ENCODE results near the gene FAM161B. TPM values are rescaled to one million over a fixed set of nuclear protein-coding genes. Genes with fewer than 3 reads are reported as not detected.

FAM161B gene, protein sequence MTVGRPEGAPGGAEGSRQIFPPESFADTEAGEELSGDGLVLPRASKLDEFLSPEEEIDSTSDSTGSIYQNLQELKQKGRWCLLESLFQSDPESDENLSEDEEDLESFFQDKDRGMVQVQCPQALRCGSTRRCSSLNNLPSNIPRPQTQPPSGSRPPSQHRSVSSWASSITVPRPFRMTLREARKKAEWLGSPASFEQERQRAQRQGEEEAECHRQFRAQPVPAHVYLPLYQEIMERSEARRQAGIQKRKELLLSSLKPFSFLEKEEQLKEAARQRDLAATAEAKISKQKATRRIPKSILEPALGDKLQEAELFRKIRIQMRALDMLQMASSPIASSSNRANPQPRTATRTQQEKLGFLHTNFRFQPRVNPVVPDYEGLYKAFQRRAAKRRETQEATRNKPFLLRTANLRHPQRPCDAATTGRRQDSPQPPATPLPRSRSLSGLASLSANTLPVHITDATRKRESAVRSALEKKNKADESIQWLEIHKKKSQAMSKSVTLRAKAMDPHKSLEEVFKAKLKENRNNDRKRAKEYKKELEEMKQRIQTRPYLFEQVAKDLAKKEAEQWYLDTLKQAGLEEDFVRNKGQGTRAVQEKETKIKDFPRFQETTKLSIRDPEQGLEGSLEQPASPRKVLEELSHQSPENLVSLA
- total RNA-seq = 1 to 10 TPM; 3.0 to 3.9 TPM
- polyA plus RNA-seq (ENCODE audit: insufficient read length in 6 of 6) = 10 to 100 TPM; 10.7 to 14.2 (median 13.7) TPM
- long read RNA-seq, donor 1, full-length matches to known transcripts = 2 of 2 reads
- long read RNA-seq, donor 1, partial matches to known transcripts = 0 of 2 reads
- long read RNA-seq, donor 1, other reads (novel, unspliced or antisense) = 0 of 2 reads
- long read RNA-seq, donor 2, partial matches to known transcripts = 5 of 5 reads
- long read RNA-seq, donor 2, other reads (novel, unspliced or antisense) = 0 of 5 reads
- long read RNA-seq, donor 3 = 0 reads
- long read RNA-seq, donor 4, partial matches to known transcripts = 1 of 1 reads
- long read RNA-seq, donor 4, other reads (novel, unspliced or antisense) = 0 of 1 reads
- long read RNA-seq, donor 5 = 0 reads
- long read RNA-seq, donor 6, full-length matches to known transcripts = 2 of 2 reads
- long read RNA-seq, donor 6, partial matches to known transcripts = 0 of 2 reads
- long read RNA-seq, donor 6, other reads (novel, unspliced or antisense) = 0 of 2 reads
- long read RNA-seq, donor 7, full-length matches to known transcripts = 2 of 2 reads
- long read RNA-seq, donor 7, partial matches to known transcripts = 0 of 2 reads
- long read RNA-seq, donor 7, other reads (novel, unspliced or antisense) = 0 of 2 reads
- long read RNA-seq, donor 8, full-length matches to known transcripts = 1 of 1 reads
- long read RNA-seq, donor 8, partial matches to known transcripts = 0 of 1 reads
- long read RNA-seq, donor 8, other reads (novel, unspliced or antisense) = 0 of 1 reads
- long read RNA-seq, donor 9 = 0 reads
- long read RNA-seq, donor 10, partial matches to known transcripts = 1 of 1 reads
- long read RNA-seq, donor 10, other reads (novel, unspliced or antisense) = 0 of 1 reads
- long read RNA-seq, donor 11 = 0 reads
- long read RNA-seq, donor 12 = 0 reads

DNA sequence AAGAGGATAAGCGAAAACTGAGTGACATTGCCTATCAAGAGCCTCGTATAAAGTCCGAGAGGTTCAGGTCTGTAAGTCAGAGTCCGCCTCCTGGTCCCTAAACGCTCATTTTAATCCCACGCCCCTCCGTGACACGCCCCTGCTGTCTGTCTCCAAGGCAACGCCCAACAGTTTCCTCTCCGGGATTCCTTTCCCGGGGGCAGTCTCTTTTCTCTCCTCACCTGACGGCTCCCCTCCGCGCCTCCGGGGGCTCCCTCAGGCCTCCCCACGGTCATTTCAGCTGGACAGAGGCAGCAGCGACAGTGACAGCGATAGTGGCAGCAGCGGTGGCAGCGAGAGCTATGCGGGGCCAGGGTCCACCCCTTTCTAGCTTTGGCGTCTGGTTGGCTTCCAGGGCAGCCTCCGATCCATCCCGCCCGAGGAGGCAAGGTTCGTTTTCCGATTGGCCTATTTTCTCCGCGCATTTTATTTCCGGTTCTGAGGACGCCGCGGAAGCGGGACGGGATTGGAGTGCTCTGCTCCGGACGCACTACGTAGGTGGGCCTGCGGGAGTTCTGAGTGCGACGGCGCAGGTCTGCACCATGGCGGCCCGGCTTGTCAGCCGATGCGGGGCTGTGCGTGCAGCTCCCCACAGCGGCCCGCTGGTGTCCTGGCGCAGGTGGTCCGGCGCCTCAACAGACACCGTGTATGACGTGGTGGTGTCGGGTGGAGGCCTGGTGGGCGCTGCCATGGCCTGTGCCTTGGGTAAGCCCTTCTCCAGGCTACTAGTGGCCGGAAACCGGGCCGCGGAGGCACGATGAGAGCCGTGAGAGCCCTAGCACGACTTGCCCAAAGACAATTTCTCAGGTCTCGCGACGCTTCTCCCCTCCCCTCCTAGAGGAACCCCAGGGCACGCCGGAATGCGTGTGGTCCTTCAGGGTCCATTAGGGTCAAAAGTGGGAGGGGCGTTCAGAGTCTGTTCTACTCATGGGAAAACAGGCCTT lies at the start of gene FAM161B, which contains the start of gene COQ6:
FAM161B (minus strand) TSS at position 343 of the 983 bp plus-strand sequence; CDS start at position 275, 68 bp downstream.
COQ6 (plus strand) TSS at position 551 of the 983 bp plus-strand sequence; CDS start at position 582, 31 bp downstream.
- TF ChIP-seq, protein P1, sequence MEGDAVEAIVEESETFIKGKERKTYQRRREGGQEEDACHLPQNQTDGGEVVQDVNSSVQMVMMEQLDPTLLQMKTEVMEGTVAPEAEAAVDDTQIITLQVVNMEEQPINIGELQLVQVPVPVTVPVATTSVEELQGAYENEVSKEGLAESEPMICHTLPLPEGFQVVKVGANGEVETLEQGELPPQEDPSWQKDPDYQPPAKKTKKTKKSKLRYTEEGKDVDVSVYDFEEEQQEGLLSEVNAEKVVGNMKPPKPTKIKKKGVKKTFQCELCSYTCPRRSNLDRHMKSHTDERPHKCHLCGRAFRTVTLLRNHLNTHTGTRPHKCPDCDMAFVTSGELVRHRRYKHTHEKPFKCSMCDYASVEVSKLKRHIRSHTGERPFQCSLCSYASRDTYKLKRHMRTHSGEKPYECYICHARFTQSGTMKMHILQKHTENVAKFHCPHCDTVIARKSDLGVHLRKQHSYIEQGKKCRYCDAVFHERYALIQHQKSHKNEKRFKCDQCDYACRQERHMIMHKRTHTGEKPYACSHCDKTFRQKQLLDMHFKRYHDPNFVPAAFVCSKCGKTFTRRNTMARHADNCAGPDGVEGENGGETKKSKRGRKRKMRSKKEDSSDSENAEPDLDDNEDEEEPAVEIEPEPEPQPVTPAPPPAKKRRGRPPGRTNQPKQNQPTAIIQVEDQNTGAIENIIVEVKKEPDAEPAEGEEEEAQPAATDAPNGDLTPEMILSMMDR (IDR thresholded peaks at IDR 0.05) = no peak
- Histone ChIP-seq H3K4me3 (peak within 1 kb of the TSS; percentile 54 to 82), H3K9me3 (no peaks in the 10 kb centered on the region), H3K27me3 (no peaks in the 10 kb centered on the region), H3K27ac (peak within 1 kb of the TSS; percentile 84 to 90), H3K4me1 (peaks cover 5 to 13% of the 10 kb centered on the region in 2 donors), H3K36me3 (peaks cover 0 to 21% of the 10 kb centered on the region in 2 donors)
- peak; percentile 94 to 98 (median 96) for DNase-seq
- peak; percentile 97 for ATAC-seq
- intact Hi-C loops (cut with DNase I) = no loop called here

DNA sequence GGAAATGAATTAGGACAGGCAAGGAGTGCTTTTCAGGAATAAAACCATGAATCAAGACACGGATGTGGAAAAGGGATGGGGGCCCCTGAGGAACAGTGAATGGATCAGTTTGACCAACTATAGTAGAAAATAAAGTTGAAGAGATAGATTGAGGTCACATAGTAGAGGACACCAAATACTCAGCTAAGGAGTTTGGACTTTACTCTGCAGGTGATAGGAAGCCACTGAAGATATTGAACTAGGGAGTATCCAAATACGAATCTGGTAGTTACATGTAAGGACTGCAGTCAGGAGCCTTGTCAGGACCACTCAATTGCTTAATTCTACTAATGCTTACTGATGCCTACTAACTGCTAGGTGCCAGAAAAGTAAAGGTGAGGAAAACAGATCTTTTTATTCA lies 48.8 kb upstream of the FAM161B start:
- Histone ChIP-seq H3K36me3 (peaks cover 0 to 23% of the 10 kb centered on the region in 2 donors), H3K4me3 (no peak overlapping the region), H3K27me3 (no peaks in the 10 kb centered on the region), H3K9me3 (no peaks in the 10 kb centered on the region), H3K4me1 (no peaks in the 10 kb centered on the region), H3K27ac (no peak overlapping the region)
- DNase-seq (no peak), ATAC-seq (no peak)
- intact Hi-C loops (cut with DNase I) = no loop called here
- TF ChIP-seq, protein P1 (IDR thresholded peaks at IDR 0.05) = no peak

DNA sequence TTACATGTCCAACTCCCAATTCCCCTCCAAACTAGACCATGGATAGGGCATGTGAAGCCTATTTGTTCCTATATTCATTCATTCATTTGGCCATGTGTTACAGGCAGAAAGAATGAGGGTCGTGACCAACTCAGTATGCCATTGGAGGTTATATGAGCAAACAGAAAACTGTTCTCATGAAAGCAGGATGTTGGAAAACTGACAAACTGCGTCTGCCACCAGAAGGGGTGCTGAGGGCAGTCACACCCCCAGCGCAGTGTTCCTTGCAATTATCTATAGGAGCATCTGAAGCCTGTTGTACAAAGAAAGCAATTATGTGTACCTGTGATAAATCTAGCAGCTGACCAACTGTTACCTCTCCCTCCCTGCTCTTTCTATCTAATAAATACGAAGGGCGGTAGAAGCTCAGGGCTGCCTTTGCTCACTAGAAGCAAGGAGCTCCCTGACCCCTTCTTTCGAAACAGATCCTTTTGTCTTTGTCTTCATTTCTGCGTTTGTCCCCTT lies 48.1 kb upstream of the FAM161B start:
- Histone ChIP-seq H3K9me3 (no peaks in the 10 kb centered on the region), H3K27me3 (no peaks in the 10 kb centered on the region), H3K27ac (no peak overlapping the region), H3K4me1 (no peaks in the 10 kb centered on the region), H3K36me3 (peaks cover 0 to 16% of the 10 kb centered on the region in 2 donors), H3K4me3 (no peak overlapping the region)
- TF ChIP-seq, protein P1 (IDR thresholded peaks at IDR 0.05) = no peak
- no peak for ATAC-seq
- intact Hi-C loops (cut with DNase I) = no loop called here
- no peak for DNase-seq
